Measurements from ENCODE around the gene TRMT11. TPM values are rescaled to one million over a fixed set of nuclear protein-coding genes. Genes with fewer than 3 reads are reported as not detected.
A peak's percentile ranks its signal among the peaks of the same experiment; 100 is the strongest.

Gene TRMT11
- total and polyA plus RNA-seq, 2 of the 13 experiments (the other 11 are each of a cell fraction or from before 2014, with no cell fraction given), result 42.2 to 81.9 TPM

DNA sequence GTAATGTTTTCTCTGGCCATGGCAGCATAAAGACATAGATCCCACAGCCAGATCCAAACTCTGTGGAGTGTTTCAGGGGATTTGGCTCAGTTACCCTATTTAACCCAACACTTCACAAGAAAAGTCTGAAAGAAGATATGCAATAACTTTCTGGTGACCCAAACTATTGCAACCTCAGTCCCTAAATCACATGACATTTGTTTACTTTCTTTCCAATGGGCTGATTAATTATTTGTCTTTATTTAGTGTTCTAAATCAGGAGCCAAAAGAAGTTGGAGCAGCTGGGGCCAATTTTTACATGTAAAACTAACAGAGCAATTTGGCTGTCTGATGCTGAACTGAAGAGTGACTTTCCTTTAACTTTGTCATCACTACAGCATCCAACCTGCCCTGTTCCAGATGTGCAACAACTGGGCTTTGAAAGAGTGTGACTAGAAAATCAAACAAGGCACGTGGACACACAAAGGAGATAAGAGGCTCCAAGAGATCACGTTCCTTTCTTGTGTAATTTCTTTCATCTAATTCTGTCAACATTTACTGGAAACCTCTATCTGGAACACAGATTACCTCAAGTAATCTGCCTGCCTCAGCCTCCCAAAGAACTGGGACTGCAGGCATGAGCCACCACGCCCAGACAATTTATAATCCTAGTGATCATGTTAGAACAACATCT lies 90.8 kb downstream of the TRMT11 start (continued):
- TF ChIP-seq BHLHE40 (IDR thresholded peaks at IDR 0.05; ENCODE audit: low read length) (peak; percentile 97), KDM6A (CRISPR knock-in tag; IDR thresholded peaks at IDR 0.05; ENCODE audit: low read depth) (no peak), TGIF2 (CRISPR knock-in tag; IDR thresholded peaks at IDR 0.05) (0 out of 2 replicates have a peak, but pooled peaks have one; percentile 46), WIZ (CRISPR knock-in tag; IDR thresholded peaks at IDR 0.05) (no peak), CEBPB (IDR thresholded peaks at IDR 0.05; ENCODE audit: borderline replicate concordance, low read depth, low read length) (peak; percentile 61; the same call in 1 of the 2 replicates), THAP11 (CRISPR knock-in tag; IDR thresholded peaks at IDR 0.05) (peak; percentile 37; the same call in 1 of the 2 replicates), SALL2 (CRISPR knock-in tag; IDR thresholded peaks at IDR 0.05) (peak; percentile 42; the same call in 1 of the 2 replicates), ZMYM4 (CRISPR knock-in tag; IDR thresholded peaks at IDR 0.05) (peak; percentile 91)

DNA sequence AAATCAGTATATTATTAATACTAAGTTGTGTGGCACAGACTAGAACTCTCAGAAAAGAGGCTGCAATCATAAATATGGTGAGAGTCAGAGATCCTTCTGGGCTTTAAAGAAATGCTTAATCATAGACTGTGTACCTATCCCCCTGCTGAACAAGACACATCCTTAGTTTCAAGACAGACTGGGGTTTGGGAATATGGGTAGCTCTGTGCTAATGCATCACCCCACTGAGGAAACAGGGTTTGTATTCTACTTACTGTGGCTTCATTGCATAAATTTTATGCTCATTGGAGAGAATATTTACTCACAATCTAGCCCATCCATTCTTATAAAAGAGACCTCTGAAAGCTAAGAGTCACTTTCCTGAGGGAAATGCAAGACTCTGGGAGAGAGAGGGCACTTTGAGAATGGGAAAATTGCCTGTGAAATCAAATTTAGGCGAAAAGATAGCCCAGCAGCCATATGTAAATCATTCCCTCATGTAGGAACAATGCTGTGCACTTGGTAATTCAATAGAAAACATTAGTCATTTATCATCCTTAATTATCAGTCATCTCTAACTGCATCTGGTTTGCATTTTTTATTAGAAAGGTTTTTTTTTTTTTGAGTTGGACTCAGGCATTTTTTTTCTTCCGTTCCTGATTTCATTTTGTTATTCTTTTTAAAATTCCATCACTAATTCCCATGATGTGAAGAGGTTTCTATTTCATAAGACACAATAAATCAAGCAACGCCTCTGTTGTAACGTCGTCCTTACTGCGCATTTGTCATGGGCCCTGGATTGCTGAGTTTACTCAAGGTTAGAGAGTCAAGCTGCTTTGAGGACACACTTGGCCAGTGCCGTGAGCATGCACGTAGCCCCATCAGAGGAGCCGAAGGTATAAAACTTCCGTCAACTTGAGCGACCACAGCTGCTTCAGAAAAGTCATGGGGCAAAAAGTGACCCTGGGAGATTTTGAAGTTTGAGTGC lies 91.8 kb downstream of the TRMT11 start:
- Histone ChIP-seq H3K9ac (ENCODE audit: insufficient read depth, low read depth, low read length) (no peak overlapping the region), H3K4me1 (ENCODE audit: insufficient read depth, low read length) (peaks cover 20% of the 10 kb centered on the region), H4K20me1 (ENCODE audit: insufficient read depth, low read length) (no peaks in the 10 kb centered on the region), H3K36me3 (replicated peaks in 1 of 2; ENCODE audit: control insufficient read depth in 1 of 2, insufficient read depth in 2 of 2, low read length in 2 of 2) (peaks cover 0 to 6% of the 10 kb centered on the region in 2 experiments; a peak in 2 of 5 replicates), H3K4me3 (replicated peaks in 1 of 3; ENCODE audit: insufficient read depth in 1 of 3, low read depth in 2 of 3, low read length in 3 of 3) (no peak overlapping the region), H3K27ac (ENCODE audit: extremely low read length, insufficient read depth, low read length) (no peak overlapping the region), H3K4me2 (ENCODE audit: low read depth, low read length) (no peak overlapping the region), H3K9me3 (ENCODE audit: low read length) (no peaks in the 10 kb centered on the region), H2AFZ (ENCODE audit: low read length) (no peak overlapping the region), H3K79me2 (ENCODE audit: insufficient read depth, low read length) (no peaks in the 10 kb centered on the region), H3K27me3 (ENCODE audit: control insufficient read depth in 1 of 2, insufficient read depth in 2 of 2, low read length in 2 of 2) (no peaks in the 10 kb centered on the region)
- no peak for FAIRE-seq
- TF ChIP-seq ZNF264 (CRISPR knock-in tag; IDR thresholded peaks at IDR 0.05) (no peak), ZSCAN21 (CRISPR knock-in tag; IDR thresholded peaks at IDR 0.05; ENCODE audit: borderline replicate concordance) (no peak), KDM4B (CRISPR knock-in tag; IDR thresholded peaks at IDR 0.05) (no peak), SP5 (CRISPR knock-in tag; IDR thresholded peaks at IDR 0.05; ENCODE audit: borderline replicate concordance, low read depth) (no peak)
- TF ChIP-seq, protein P1, sequence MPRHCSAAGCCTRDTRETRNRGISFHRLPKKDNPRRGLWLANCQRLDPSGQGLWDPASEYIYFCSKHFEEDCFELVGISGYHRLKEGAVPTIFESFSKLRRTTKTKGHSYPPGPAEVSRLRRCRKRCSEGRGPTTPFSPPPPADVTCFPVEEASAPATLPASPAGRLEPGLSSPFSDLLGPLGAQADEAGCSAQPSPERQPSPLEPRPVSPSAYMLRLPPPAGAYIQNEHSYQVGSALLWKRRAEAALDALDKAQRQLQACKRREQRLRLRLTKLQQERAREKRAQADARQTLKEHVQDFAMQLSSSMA (CRISPR knock-in tag; IDR thresholded peaks at IDR 0.05), result no peak
- TF ChIP-seq, protein P2, sequence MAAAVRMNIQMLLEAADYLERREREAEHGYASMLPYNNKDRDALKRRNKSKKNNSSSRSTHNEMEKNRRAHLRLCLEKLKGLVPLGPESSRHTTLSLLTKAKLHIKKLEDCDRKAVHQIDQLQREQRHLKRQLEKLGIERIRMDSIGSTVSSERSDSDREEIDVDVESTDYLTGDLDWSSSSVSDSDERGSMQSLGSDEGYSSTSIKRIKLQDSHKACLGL (CRISPR knock-in tag; IDR thresholded peaks at IDR 0.05), result no peak
- 95% methylated on average over 11 of the region's 11 CpGs for WGBS (ENCODE audit: low lambda C conversion rate)
- intact Hi-C loops (cut with micrococcal nuclease; ENCODE audit: unreplicated experiment), result no loop called here
- CTCF ChIA-PET (ENCODE audit: low intra/inter-chr PET ratio, low total read pairs), result no interaction called here
- no peak for DNase-seq (ENCODE audit: low spot score)
- in situ Hi-C loops (cut with HindIII; ENCODE audit: extremely low pct_ligation_motif_present, low pct_unique_long_range_greater_than_20kb), result no loop called here
- no TSS peak for BruUV-seq (replicated peaks)
- POLR2A ChIA-PET, result no interaction called here
- ATAC-seq, result no peak

Data from HepG2 (cell line).